Measurements from ENCODE around the gene UHRF2. TPM values are rescaled to one million over a fixed set of nuclear protein-coding genes. Genes with fewer than 3 reads are reported as not detected.

UHRF2 gene
- total RNA-seq, 1 experiment from 2014 or later, result 40.6 TPM

- no peak for DNase-seq (ENCODE audit: low read depth, low spot score)
- H3K9ac ChIP-seq (ENCODE audit: low read length), result no peak overlapping the region
- H3K4me1 ChIP-seq (ENCODE audit: control insufficient read depth in 1 of 2, insufficient read depth in 2 of 2, low read length in 2 of 2), result peaks cover 0 to 3% of the 10 kb centered on the region in 2 experiments; a peak in 1 of 4 replicates
- no peak overlapping the region for H2AFZ ChIP-seq (ENCODE audit: low read depth, low read length, poor library complexity, severe bottlenecking)
- ChIA-PET RAD21 (ENCODE audit: low non-redundant PET in 1 of 2, low total read pairs in 2 of 2, uncharacterized antibody in 2 of 2, unreplicated experiment in 2 of 2) (no interaction called here), POLR2A (no interaction called here), CTCF (no interaction called here)
- H3K27ac ChIP-seq (ENCODE audit: low read depth, low read length), result no peak overlapping the region
- H3K4me2 ChIP-seq (ENCODE audit: low read length), result no peak overlapping the region
- H3K4me3 ChIP-seq (replicated peaks in 1 of 2; ENCODE audit: low read depth in 1 of 2, low read length in 2 of 2), result no peak overlapping the region
- H3K9me3 ChIP-seq (ENCODE audit: control insufficient read depth in 1 of 2, insufficient read depth in 1 of 2, low read depth in 1 of 2, low read length in 2 of 2), result no peaks in the 10 kb centered on the region
- H3K27me3 ChIP-seq (ENCODE audit: insufficient read depth, low read length), result no peaks in the 10 kb centered on the region
- TF ChIP-seq JUND (IDR thresholded peaks at IDR 0.05) (no peak), EZH2 (IDR thresholded peaks at IDR 0.05) (no peak), TCF7L2 (IDR thresholded peaks at IDR 0.05; ENCODE audit: borderline replicate concordance, extremely low read depth, insufficient read depth, insufficient read length) (no peak), POLR2AphosphoS5 (IDR thresholded peaks at IDR 0.05; ENCODE audit: low read depth, low read length) (no peak), ZNF274 (IDR thresholded peaks at IDR 0.05; ENCODE audit: low read depth, low read length) (no peak), YY1 (IDR thresholded peaks at IDR 0.05; ENCODE audit: extremely low read depth, insufficient replicate concordance, low read depth, low read length) (no peak)
- TF ChIP-seq, protein P1, sequence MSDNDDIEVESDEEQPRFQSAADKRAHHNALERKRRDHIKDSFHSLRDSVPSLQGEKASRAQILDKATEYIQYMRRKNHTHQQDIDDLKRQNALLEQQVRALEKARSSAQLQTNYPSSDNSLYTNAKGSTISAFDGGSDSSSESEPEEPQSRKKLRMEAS (IDR thresholded peaks at IDR 0.05), result no peak
- TF ChIP-seq, protein P2, sequence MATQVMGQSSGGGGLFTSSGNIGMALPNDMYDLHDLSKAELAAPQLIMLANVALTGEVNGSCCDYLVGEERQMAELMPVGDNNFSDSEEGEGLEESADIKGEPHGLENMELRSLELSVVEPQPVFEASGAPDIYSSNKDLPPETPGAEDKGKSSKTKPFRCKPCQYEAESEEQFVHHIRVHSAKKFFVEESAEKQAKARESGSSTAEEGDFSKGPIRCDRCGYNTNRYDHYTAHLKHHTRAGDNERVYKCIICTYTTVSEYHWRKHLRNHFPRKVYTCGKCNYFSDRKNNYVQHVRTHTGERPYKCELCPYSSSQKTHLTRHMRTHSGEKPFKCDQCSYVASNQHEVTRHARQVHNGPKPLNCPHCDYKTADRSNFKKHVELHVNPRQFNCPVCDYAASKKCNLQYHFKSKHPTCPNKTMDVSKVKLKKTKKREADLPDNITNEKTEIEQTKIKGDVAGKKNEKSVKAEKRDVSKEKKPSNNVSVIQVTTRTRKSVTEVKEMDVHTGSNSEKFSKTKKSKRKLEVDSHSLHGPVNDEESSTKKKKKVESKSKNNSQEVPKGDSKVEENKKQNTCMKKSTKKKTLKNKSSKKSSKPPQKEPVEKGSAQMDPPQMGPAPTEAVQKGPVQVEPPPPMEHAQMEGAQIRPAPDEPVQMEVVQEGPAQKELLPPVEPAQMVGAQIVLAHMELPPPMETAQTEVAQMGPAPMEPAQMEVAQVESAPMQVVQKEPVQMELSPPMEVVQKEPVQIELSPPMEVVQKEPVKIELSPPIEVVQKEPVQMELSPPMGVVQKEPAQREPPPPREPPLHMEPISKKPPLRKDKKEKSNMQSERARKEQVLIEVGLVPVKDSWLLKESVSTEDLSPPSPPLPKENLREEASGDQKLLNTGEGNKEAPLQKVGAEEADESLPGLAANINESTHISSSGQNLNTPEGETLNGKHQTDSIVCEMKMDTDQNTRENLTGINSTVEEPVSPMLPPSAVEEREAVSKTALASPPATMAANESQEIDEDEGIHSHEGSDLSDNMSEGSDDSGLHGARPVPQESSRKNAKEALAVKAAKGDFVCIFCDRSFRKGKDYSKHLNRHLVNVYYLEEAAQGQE (IDR thresholded peaks at IDR 0.05; ENCODE audit: low read depth), result no peak
- no peak for ATAC-seq
- H3K9me2 ChIP-seq (ENCODE audit: insufficient read depth), result 0 out of 2 replicates have a peak, but pooled peaks cover 4% of the 10 kb centered on the region
- no peaks in the 10 kb centered on the region for H3K36me3 ChIP-seq (ENCODE audit: control insufficient read depth in 1 of 2, insufficient read depth in 2 of 2, low read length in 2 of 2)
- no TSS peak for BruUV-seq (replicated peaks)
- no peaks in the 10 kb centered on the region for H3K79me2 ChIP-seq (ENCODE audit: insufficient read depth, low read length)
- H4K20me1 ChIP-seq (ENCODE audit: insufficient read depth), result no peaks in the 10 kb centered on the region
- intact Hi-C loops (cut with micrococcal nuclease), result no loop called here
Observed at GRCh38 chr9:6551136-6551535, 138.1 kb downstream of the UHRF2 start.
